ENCODE data around the gene CATSPERD. TPM values are rescaled to one million over a fixed set of nuclear protein-coding genes. Genes with fewer than 3 reads are reported as not detected.

Gene CATSPERD
- total and polyA plus RNA-seq, 8 donors = not detected

GRCh38 chr19:5694956-5695648 lies 25.3 kb upstream of the CATSPERD start:
- Histone ChIP-seq H3K9me3 (no peaks in the 10 kb centered on the region), H3K36me3 (peaks cover 68 to 87% (median 86%) of the 10 kb centered on the region in 4 donors), H3K4me1 (peaks cover 17 to 41% (median 35%) of the 10 kb centered on the region in 4 donors), H3K27ac (no peak overlapping the region), H3K4me3 (no peak overlapping the region), H3K27me3 (no peaks in the 10 kb centered on the region)
- WGBS, 5 donors = 78 to 91% (median 88%) methylated on average over 5 to 8 of the region's 8 CpGs
- intact Hi-C loops (cut with DNase I; ENCODE audit: low total_unique reads) = no loop called here
- no peak for DNase-seq
- TF ChIP-seq EP300 (IDR thresholded peaks at IDR 0.05) = no peak
- TF ChIP-seq CTCF (IDR thresholded peaks at IDR 0.05) = no peak
- no peak for TF ChIP-seq POLR2AphosphoS5 (IDR thresholded peaks at IDR 0.05)
- TF ChIP-seq POLR2A (IDR thresholded peaks at IDR 0.05) = no peak

- intact Hi-C loops (cut with DNase I; ENCODE audit: low total_unique reads) = no loop called here
- Histone ChIP-seq H3K27me3 (no peaks in the 10 kb centered on the region), H3K4me3 (no peak overlapping the region), H3K27ac (no peak overlapping the region), H3K9me3 (no peaks in the 10 kb centered on the region), H3K36me3 (peaks cover 74 to 93% (median 92%) of the 10 kb centered on the region in 4 donors), H3K4me1 (peaks cover 17 to 39% (median 33%) of the 10 kb centered on the region in 4 donors)
- no peak for DNase-seq
- no peak for TF ChIP-seq CTCF (IDR thresholded peaks at IDR 0.05)
- no peak for TF ChIP-seq POLR2A (IDR thresholded peaks at IDR 0.05)
- TF ChIP-seq POLR2AphosphoS5 (IDR thresholded peaks at IDR 0.05) = no peak
- TF ChIP-seq EP300 (IDR thresholded peaks at IDR 0.05) = no peak
- WGBS, 5 donors = 84 to 93% (median 86%) methylated on average over 14 to 28 of the region's 28 CpGs
Observed at GRCh38 chr19:5695649-5696195, 24.7 kb upstream of the CATSPERD start.

DNA sequence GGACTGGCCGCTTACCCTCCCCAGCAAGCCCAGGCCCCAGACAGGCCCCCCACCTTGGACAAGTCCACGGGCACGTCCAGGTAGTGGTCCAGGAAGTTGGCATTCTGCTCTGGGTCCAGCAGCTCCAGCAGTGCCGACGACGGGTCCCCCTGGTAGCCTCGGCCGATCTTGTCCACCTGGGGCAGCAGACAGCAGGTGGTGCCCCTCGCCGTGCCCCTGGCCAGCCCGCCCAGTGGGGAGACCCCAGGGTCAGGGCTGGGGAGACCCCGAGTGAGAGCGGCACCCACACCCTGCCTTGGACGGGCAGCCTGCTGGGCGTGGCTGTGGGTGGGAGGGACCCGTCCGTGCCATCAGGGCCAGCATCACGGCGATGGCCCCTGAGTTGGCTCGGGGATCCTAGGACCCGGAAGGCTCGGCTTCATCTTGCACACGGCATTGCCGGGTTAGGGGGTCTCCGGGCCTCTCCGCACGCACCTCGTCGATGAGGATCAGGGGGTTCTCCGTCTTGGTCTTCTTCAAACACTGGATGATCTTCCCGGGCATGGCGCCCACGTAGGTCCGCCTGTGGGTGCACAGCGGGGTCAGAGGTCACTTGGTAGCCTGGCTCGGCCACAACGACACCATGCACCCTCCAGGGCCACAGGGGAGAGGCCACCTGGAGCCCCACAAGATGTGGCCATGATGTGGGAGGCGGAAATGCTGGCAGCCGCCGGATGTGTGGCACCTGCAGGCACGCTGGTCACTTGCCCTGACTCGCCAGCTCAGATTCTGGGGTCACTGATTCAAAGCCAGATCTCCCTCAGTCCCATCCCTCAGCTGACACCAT lies 24.0 kb upstream of the CATSPERD start:
- TF ChIP-seq POLR2AphosphoS5 (IDR thresholded peaks at IDR 0.05) (no peak), POLR2A (IDR thresholded peaks at IDR 0.05) (no peak), CTCF (IDR thresholded peaks at IDR 0.05) (no peak), EP300 (IDR thresholded peaks at IDR 0.05) (no peak)
- Histone ChIP-seq H3K27me3 (no peaks in the 10 kb centered on the region), H3K9me3 (no peaks in the 10 kb centered on the region), H3K4me1 (peaks cover 12 to 32% (median 26%) of the 10 kb centered on the region in 4 donors), H3K27ac (no peak overlapping the region), H3K36me3 (peaks cover 79 to 100% (median 99%) of the 10 kb centered on the region in 4 donors), H3K4me3 (no peak overlapping the region)
- intact Hi-C loops (cut with DNase I; ENCODE audit: low total_unique reads) = no loop called here
- no peak for DNase-seq
- WGBS, 5 donors = 75 to 87% (median 80%) methylated on average over 20 to 42 of the region's 42 CpGs
